ENCODE results near the gene MDGA2.

MDGA2 gene

DNA sequence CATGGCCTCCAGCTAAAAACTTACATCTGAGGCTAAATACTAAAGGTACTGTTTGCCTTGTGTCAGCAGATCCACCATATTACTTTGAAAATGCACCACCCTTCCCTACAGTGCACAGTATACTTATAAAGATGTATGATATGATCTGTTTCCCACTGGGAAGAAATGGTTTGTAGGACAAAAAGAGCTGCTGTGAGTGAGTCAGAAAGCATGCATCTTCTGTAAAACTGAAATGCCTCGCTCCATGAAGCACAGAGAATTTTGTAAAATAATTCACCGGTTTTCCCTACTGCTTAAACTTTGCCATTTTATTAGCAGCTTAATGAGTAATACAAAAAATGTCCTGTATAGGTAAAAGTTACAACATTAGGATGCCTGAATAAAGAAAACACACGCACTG is 68.8 kb downstream of the MDGA2 start:
- no peak for DNase-seq

DNA sequence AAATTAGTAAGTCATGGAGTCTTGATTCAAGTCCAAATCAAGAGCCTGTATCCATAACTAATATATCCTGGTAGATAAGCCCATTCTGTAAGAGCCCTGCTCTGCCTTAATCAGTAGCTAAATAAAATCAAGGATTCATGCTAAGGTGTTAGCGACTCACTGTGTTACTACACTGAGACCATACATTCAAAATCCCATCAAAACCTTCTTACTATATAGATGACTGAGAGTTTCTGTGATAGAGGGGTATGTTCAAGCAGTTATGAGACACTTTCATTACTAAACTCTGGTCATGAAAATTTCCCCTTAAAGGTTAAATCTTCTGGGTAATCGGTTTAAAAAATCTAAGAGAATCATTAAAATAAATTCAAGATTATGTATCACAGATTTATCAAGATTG is 78.5 kb downstream of the MDGA2 start:
- DNase-seq: no peak

GRCh38 chr14:47596232-47596631 is 79.2 kb downstream of the MDGA2 start:
- no peak for DNase-seq

- no peak for DNase-seq
These were observed 79.9 kb downstream of the MDGA2 start for GRCh38 chr14:47595552-47595951.

GRCh38 chr14:47590767-47591495 is 84.5 kb downstream of the MDGA2 start:
- DNase-seq: no peak

GRCh38 chr14:47585447-47585846 is 90.0 kb downstream of the MDGA2 start:
- no peak for DNase-seq

GRCh38 chr14:47567273-47567672 is 108.1 kb downstream of the MDGA2 start:
- DNase-seq: no peak

DNA sequence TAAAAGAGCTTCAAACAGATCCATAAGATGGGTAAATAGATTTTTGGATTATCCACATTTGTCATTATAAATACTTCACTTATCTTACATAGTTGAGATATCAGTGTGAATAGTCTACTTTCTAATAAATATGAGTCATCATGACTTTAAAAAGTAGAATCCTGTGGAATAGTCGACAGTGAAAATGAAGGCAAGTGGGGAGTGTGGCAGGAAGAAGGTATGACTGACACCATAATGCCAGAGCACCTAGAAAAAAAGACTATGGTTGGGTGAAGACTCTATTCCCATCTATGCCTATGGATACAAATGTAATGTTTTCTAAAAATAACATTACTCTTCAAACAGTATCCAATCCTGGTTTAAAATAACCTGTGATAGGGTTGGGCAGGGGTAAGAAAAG is 117.5 kb downstream of the MDGA2 start:
- DNase-seq: no peak

DNA sequence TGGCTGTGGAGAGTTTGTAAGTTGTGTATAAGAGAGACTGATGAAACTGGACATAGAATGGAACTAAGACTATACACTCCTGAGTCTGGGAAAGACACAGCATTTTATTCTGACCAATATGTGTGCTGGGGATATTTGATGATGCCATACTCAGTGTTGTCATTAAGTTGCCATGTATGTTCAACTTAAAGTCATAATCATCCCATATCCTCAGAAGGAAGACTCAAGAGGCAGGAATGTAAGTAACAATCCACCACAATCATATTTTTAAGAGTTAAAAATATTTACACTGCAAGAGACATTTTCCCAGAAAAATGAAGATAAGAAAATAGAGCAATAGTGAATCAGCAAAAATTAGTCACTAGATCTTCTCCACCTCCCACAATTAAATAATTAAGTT is 120.1 kb downstream of the MDGA2 start:
- DNase-seq: no peak

DNA sequence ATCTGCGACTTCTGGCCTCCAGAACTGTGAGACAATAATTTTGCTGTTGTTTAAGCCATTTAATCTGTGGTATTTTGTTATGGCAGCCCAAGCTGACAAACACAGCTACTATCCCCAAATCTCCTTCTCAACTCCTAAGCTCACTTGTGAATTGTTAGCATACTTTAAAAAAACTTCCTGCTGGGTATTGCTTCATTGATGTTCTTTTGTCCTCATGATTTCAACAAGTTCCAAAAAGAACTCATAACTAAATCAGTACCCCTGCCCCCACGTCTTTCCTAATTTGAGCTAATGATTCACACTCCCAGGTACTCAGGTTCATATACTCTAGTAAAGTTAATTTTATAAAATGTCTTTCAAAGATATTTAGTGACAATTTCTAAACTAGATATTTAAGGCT is 125.5 kb downstream of the MDGA2 start:
- no peak for DNase-seq

GRCh38 chr14:47543459-47543858 is 131.9 kb downstream of the MDGA2 start:
- no peak for DNase-seq

GRCh38 chr14:47541662-47542061 is 133.7 kb downstream of the MDGA2 start:
- DNase-seq: peak; percentile 69

DNA sequence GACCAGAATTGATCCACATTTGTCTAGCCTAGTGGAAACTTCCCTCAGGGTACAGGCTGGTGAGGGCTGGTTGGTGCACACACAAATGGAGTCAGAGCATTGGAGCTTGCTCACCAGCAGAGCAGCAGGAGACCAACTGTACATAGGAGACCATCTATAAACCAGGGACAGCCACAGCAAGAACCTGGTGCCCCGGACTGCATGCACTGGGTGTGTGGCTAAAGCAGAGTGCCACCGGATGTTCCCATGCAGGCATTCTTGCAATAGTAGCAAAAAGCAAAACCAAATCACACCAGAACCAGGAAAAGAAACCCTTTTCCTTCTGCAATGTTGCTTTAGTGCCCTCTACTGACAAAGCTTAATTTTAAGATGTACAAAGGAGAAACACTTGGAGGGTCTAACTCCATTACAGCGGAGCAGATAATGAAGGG is 136.4 kb downstream of the MDGA2 start:
- peak; percentile 61 for DNase-seq

DNA sequence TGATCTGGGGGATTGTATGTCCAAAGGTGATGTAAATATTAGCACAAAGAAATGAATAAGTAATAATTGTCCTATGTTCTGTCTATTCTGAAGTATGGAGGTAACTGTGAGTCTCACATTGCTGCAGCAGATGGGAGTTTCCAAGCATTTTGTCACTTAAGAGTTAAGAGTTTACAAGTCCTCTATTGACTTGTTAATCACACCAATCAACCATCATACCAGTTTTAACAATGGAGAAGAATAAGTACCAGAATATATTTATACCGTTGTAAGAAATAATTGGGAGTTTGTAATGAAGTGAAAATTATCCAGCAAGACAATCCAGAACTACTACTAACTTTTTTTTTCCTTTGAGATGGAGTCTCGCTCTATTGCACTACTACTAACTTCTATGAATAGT is 139.1 kb downstream of the MDGA2 start:
- no peak for DNase-seq

DNA sequence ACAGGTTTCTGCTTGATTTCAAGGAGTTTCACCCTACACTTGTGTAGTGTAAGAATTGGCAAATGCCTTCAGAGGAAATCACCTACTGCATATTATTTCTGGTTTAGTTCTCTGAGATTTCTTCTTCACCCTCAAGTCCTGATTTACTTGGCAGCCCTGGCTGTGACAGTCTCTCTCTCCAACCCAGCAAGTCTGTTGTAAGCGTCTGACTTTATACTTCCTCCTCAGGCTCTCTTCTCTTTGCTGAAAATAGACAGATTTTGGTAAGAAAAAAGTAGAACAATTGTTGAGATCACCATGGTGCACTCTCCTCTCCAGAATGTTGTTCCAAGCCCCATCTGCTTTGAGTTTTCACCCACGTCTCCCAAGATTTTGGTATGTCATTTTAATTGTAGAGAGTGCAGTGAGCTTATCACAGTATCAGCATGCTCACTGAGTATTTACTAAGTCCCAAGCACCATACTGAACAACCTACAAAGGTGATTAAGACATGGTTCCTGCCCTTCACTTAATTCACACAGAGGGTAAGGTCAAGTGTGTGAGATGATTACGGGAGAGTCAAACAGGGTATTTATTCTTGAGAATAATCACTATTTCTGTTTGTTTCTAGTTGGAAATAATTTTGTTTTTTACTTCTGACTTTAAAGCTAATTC is 148.7 kb downstream of the MDGA2 start:
- DNase-seq: no peak

DNA sequence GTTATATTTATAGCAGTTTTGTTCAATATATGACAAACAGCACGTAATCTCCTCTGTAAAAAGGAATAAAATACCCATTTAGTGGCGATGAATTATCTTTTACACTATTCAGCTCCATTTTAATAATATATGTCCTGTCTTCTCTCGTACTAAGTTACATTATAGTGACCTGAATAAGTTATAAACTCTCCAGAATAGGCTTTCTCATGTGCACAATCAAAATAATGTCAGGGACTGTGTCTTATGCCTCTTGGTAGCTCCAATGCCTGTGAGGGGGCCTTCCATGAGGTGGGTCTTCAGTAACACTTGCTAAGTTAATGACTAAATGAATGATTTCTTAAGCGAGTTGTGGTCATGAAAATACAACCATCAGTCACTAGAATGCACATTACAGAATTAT is 150.9 kb downstream of the MDGA2 start:
- DNase-seq: no peak

DNA sequence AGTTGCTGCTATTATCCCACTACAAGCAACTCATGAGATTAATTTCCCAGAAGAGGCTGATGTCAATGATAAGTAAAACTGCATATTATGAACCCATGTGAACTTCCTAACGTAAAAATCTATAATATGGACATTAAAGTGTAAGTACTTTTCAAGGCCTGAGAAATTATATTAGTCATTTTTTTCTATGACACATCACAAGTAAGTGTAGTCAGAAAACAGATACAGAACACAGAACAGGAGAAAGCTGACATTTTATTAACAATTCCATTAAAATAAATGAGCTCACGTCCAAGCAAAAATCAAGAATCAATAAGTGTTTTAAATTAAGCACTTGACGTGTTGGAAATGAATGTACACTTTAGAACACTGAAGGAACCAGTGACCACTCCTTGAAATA is 155.0 kb downstream of the MDGA2 start:
- no peak for DNase-seq

DNA sequence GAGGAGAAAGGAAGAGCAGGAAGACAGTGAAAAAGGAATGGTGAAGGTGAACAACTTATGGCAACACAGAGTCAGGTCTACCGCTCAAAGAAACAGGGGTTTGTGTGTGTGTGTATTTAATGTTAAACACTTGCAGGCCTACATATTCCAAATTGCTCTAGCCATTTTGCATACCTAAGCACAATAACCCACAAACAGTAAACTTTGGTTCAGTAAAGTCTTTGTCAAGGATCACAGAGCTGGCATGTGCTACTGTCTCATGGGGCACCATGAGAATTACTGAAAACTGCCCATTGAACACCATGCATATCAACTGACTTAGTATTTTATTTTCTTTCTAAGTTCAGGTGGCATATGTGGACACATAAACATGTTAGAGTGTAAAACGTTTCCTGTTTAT is 163.6 kb downstream of the MDGA2 start:
- DNase-seq: no peak

- DNase-seq: no peak
These were observed 165.4 kb downstream of the MDGA2 start for GRCh38 chr14:47509957-47510356.

DNA sequence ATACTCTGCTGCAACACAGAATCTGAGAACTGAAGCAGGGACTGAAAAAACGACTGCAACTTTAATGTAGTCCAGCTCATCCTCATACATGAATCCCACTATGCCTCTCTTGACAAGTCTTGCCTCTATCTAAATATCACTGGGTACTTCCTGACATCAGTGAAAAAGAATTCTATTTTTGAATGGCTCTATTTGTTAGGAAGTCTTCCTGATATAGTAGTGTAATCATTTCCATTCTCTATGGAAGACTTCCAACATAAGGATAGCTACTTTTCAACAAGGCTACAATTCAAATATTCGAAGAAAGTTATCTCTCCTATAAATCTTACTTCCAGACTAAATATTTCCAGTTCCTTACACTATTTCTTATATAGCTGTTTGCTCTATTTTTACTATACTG is 167.5 kb downstream of the MDGA2 start:
- no peak for DNase-seq

DNA sequence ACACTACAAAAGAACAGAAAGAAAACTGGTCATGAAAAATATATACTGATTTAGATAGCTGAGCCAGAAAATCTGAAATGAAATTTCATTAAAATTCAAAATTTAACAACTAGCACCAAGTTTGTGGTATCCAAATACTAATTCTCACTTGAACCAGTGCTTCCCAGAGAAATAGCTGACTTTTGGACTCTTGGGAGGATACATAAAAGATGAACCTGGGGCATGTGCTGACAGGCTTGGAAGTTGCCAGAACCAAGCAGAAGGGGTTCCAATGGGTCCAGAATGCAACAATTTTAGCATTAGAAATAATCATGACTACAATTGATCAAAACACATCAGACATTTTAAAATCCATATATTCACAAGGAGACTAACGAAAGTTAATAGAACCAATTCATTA is 175.0 kb downstream of the MDGA2 start:
- DNase-seq: no peak

DNA sequence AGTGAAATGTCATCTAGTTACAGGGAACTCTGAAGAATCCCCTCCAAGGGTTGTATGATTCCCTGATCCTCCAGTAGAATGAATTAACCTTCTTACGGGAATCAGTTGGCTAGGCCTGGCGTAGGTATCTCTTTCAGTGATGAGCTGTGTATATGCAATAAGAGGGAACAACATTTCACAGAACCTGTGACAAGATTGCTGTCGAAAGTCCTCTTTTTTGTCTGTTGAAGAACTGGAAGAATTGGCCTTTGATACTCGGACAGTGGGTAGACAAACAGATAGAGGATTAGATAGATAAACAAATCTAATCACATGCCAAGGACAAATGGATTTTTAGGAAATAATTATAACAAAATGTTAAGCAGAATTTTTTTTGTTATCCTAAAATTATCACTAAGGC is 184.6 kb downstream of the MDGA2 start:
- DNase-seq: no peak

GRCh38 chr14:47490353-47490752 is 185.1 kb downstream of the MDGA2 start:
- DNase-seq: no peak

DNA sequence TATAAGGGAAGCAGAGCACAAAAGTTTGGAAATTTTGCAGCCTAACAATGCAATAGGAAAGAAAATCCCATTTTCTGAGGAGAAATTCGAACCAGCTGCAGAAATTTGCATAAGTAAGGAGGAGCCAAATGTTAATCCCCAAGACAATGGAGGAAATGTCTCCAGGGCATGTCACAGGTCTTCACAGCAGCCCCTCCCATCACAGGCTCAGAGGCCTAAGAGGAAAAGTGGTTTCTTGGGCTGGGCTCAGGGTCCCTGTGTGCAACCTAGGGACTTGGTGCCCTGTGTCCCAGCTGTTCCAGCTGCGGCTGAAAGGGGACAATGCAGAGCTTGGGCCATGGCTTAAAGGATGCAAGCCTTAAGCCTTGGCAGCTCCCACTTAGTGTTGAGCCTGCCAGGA is 190.0 kb downstream of the MDGA2 start:
- no peak for DNase-seq

GRCh38 chr14:47483449-47483848 is 192.0 kb downstream of the MDGA2 start:
- no peak for DNase-seq

Data from islet precursor cell (in vitro differentiated cells).